COLO668 (cell line): ENCODE results near the gene TOMM40.
"Not testable (repeated sequence)": the region's sequence is repeated elsewhere in the genome, so short reads cannot be mapped to it uniquely, and the experiment has no call there.

Experiments
- DNase-seq: peaks from one replicate; lab custom pipeline; 2025; ENCODE audit not compliant: unreplicated experiment; lab: John Stamatoyannopoulos, UW

Gene TOMM40

DNA sequence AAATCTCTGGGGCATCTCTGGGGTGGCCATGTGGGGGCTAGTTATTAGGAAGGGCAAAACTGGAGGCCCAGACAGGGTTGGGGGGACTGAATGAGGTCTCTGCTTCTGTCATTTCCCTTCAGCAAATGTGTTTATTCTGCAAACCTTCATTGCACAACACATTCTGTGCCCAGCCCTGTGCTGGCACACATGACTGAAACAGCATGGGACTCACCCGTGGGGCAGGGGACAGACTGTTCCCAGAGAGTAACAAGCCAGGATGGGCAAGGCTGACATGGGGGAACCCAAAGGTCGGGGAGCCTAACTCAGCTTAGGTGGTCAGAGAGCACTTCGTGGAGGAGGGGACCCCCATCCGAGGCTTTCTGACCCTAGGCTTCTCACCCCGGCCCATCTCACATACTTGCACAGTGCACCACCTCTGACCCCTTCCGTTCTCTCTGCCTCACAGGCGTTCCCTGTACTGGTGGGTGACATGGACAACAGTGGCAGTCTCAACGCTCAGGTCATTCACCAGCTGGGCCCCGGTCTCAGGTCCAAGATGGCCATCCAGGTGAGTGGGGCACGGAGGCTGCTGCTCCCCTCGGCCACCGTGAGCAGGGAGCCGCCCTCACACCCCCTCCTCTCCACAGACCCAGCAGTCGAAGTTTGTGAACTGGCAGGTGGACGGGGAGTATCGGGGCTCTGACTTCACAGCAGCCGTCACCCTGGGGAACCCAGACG, 2.4 kb downstream of the TOMM40 start:
- no peak for DNase-seq

- DNase-seq: no peak
Measured at GRCh38 chr19:44894052-44894400, 3.0 kb downstream of the TOMM40 start.

- no peak for DNase-seq
Measured at GRCh38 chr19:44894946-44895345, 3.9 kb downstream of the TOMM40 start.

DNA sequence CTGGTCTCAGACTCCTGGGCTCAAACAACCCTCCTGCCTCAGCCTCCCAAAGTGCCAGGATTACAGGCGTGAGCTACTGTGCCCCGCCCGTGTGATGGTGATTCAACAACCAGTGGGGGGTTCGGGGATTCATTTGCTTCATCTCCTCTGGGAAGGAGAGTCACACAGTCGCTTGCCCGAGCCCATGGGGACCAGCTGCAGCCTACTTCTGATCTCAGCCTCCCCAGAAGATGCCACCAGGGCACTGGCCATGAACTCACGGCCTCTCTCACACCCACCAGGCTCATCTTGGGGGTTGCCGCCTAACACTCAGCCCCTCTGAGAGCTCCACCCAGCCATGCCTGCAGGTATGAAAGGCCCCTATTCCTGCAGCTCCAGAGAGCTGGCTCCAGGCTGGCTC, 6.8 kb downstream of the TOMM40 start:
- no peak for DNase-seq

- DNase-seq: no peak
Measured at GRCh38 chr19:44900328-44901244, 9.5 kb downstream of the TOMM40 start.

DNA sequence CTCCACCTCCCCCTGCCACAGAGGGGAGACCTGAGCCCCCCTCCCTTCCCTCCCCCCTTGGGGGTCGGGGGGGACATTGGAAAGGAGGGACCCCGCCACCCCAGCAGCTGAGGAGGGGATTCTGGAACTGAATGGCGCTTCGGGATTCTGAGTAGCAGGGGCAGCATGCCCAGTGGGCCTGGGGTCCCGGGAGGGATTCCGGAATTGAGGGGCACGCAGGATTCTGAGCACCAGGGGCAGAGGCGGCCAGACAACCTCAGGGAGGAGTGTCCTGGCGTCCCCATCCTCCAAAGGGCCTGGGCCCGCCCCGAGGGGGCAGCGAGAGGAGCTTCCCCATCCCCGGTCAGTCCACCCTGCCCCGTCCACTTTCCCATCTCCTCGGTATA, 12.2 kb downstream of the TOMM40 start:
- DNase-seq: no peak

GRCh38 chr19:44903602-44904425, 12.8 kb downstream of the TOMM40 start:
- DNase-seq: peak; percentile 44

- no peak for DNase-seq
Measured at GRCh38 chr19:44904426-44904994, 13.5 kb downstream of the TOMM40 start.

- DNase-seq: no peak
Measured at GRCh38 chr19:44905437-44906160, 14.5 kb downstream of the TOMM40 start, which contains the start of gene APOE. APOE (plus strand) TSS chr19:44905796; CDS start chr19:44906625, 829 bp downstream.

DNA sequence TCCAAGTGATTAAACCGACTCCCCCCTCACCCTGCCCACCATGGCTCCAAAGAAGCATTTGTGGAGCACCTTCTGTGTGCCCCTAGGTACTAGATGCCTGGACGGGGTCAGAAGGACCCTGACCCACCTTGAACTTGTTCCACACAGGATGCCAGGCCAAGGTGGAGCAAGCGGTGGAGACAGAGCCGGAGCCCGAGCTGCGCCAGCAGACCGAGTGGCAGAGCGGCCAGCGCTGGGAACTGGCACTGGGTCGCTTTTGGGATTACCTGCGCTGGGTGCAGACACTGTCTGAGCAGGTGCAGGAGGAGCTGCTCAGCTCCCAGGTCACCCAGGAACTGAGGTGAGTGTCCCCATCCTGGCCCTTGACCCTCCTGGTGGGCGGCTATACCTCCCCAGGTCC, 16.6 kb downstream of the TOMM40 start:
- DNase-seq: no peak

DNA sequence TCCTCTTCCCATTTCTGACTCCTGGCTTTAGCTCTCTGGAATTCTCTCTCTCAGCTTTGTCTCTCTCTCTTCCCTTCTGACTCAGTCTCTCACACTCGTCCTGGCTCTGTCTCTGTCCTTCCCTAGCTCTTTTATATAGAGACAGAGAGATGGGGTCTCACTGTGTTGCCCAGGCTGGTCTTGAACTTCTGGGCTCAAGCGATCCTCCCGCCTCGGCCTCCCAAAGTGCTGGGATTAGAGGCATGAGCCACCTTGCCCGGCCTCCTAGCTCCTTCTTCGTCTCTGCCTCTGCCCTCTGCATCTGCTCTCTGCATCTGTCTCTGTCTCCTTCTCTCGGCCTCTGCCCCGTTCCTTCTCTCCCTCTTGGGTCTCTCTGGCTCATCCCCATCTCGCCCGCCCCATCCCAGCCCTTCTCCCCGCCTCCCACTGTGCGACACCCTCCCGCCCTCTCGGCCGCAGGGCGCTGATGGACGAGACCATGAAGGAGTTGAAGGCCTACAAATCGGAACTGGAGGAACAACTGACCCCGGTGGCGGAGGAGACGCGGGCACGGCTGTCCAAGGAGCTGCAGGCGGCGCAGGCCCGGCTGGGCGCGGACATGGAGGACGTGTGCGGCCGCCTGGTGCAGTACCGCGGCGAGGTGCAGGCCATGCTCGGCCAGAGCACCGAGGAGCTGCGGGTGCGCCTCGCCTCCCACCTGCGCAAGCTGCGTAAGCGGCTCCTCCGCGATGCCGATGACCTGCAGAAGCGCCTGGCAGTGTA, 17.2 kb downstream of the TOMM40 start:
- DNase-seq: no peak

DNA sequence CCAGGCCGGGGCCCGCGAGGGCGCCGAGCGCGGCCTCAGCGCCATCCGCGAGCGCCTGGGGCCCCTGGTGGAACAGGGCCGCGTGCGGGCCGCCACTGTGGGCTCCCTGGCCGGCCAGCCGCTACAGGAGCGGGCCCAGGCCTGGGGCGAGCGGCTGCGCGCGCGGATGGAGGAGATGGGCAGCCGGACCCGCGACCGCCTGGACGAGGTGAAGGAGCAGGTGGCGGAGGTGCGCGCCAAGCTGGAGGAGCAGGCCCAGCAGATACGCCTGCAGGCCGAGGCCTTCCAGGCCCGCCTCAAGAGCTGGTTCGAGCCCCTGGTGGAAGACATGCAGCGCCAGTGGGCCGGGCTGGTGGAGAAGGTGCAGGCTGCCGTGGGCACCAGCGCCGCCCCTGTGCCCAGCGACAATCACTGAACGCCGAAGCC, 17.8 kb downstream of the TOMM40 start:
- no peak for DNase-seq

DNA sequence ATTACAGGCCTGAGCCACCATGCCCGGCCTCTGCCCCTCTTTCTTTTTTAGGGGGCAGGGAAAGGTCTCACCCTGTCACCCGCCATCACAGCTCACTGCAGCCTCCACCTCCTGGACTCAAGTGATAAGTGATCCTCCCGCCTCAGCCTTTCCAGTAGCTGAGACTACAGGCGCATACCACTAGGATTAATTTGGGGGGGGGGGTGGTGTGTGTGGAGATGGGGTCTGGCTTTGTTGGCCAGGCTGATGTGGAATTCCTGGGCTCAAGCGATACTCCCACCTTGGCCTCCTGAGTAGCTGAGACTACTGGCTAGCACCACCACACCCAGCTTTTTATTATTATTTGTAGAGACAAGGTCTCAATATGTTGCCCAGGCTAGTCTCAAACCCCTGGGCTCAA, 18.7 kb downstream of the TOMM40 start:
- no peak for DNase-seq

- DNase-seq: not testable (repeated sequence)
Measured at GRCh38 chr19:44911896-44912295, 20.8 kb downstream of the TOMM40 start.

DNA sequence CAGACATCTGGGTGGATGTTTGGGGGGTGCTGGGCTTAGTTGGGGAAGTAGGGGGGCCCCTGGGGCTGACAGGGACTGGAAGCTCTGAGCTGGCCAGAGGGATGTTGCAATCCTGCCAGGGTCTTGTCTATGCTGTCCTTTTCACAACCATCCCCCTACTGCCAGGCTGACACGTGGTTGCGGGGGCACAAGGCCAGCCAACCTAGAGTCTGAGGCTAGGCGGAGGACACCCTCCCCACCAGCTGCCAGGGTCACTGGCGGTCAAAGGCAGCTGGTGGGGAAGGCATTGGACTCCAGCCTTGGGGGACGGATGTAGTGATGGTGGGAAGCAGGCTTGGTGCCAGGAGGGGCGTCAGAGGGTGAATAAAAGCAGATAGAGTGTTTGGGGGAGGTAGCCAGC, 21.8 kb downstream of the TOMM40 start:
- no peak for DNase-seq

GRCh38 chr19:44913512-44914432, 22.7 kb downstream of the TOMM40 start:
- not testable (repeated sequence) for DNase-seq

DNA sequence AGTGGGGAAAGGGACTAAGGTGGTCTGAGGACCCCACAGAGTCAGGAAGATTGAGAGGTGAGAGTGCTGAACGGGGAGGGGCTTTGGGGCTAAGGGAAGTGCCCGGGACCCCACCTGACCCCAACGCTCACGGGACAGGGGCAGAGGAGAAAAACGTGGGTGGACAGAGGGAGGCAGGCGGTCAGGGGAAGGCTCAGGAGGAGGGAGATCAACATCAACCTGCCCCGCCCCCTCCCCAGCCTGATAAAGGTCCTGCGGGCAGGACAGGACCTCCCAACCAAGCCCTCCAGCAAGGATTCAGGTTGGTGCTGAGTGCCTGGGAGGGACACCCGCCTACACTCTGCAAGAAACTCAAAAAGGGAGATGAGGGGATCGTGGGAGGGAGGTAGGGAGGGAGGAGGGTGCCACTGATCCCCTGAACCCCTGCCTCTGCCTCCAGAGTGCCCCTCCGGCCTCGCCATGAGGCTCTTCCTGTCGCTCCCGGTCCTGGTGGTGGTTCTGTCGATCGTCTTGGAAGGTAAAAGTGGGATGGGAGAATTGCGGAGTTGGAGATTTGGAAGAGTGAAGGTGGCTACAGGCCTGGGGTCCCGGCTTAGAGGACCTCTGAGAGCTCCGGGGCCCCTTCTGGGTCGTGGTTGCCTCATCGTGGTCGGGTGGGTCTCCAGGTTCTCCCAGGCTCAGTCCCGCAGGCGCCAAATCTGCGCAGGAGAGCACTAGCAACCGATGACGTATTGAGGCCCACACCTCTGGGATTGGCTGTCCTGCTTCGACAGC, 23.6 kb downstream of the TOMM40 start, which contains the start of gene APOC1:
APOC1 (plus strand) TSS at position 176 of the 774 bp plus-strand sequence; CDS start at position 460, 284 bp downstream.
- DNase-seq: peak; percentile 75
